CD4-positive, alpha-beta T cell treated with Interleukin-10 for 1 hour (primary cell): ENCODE data around the gene SPDYE18.
"Not testable (repeated sequence)": the region's sequence is repeated elsewhere in the genome, so short reads cannot be mapped to it uniquely, and the experiment has no call there.

Source experiments
- DNase-seq: peaks from one replicate; pipeline ENCODE4 v3.0.0-alpha.2; 2020

SPDYE18 gene

GRCh38 chr7:77005461-77006057 lies 56.8 kb downstream of the SPDYE18 start:
- DNase-seq: not testable (repeated sequence)

GRCh38 chr7:77004151-77004550 lies 58.2 kb downstream of the SPDYE18 start:
- not testable (repeated sequence) for DNase-seq

- not testable (repeated sequence) for DNase-seq
These were observed 59.1 kb downstream of the SPDYE18 start for GRCh38 chr7:77003241-77003640.

GRCh38 chr7:77002678-77003233 lies 59.6 kb downstream of the SPDYE18 start:
- not testable (repeated sequence) for DNase-seq

GRCh38 chr7:77002104-77002503 lies 60.3 kb downstream of the SPDYE18 start:
- DNase-seq: not testable (repeated sequence)
